Left cardiac atrium (tissue), 4 donors: ENCODE measurements around the gene LGI1. TPM values are rescaled to one million over a fixed set of nuclear protein-coding genes. Genes with fewer than 3 reads are reported as not detected.

Experiments
- ATAC-seq, 2 donors: fragments of 200-7000 bp; cut with Tn5 transposase; one replicate each; pipeline ENCODE4 v1.9.1; 2020; ENCODE audit warnings: mild to moderate bottlenecking in 2 of 2, moderate library complexity in 2 of 2
- DNase-seq: peaks from one replicate; pipeline ENCODE4 v3.0.0-alpha.2; 2020
- intact Hi-C, 2 donors: fragments of 100-400 bp; cut with DNase I; formaldehyde crosslinking; loops; one replicate each; pipeline versions ENCODE4 v1.14.1 to v1.15.1; 2022 to 2023
- long read RNA-seq: library from polyadenylated mRNA; unstranded; transcript quantifications from one replicate; pipeline ENCODE4 v2.0.0, GENCODE V29; 2021
- total RNA-seq, 2 donors: library from RNA; stranded (reverse); fragmentation: NEBNext Ultra II Directional; extraction: Animal tissue kit (Norgen Biotek cat#: 25700); gene quantifications; one replicate each; pipeline ENCODE4 v1.2.1, GENCODE V29; 2021
- donor health status: DM: no; HTN: yes; CAD: no.
- donor health status: DM: no; HTN: yes; CAD: no; lungs with severe emphysema.
- donor health status: DM: yes; HTN: yes; CAD: no.
- donor health status: Dilated cardiomyopathy.

Gene LGI1
- total RNA-seq, result under 1 TPM in 1 of 2 donors, not detected in 1; 0.27 TPM
- long read RNA-seq, result 0 reads

DNA sequence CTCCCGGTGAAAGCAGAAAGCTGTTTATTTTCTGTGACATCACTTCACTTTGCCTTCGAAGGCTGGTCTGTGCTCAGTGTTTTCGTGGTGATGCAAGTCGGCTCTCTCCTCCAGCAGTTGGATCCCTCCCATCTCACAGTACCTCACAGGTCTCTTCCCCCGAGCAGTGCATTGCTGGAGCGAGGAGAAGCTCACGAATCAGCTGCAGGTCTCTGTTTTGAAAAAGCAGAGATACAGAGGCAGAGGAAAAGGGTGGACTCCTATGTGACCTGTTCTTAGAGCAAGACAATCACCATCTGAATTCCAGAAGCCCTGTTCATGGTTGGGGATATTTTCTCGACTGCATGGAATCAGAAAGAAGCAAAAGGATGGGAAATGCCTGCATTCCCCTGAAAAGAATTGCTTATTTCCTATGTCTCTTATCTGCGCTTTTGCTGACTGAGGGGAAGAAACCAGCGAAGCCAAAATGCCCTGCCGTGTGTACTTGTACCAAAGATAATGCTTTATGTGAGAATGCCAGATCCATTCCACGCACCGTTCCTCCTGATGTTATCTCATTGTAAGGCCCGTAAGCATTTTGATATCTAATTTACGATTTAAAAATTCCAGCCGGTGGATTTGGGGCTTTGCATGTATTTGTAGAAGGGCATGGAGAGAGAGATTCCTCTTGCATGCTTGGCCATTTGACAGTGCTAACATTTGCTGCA, at the start of gene LGI1:
LGI1 (plus strand) TSS at position 136 of the 707 bp plus-strand sequence; CDS start at position 345, 209 bp downstream.
- ATAC-seq (peak in 1 of 2 donors; percentile 80), DNase-seq (no peak)

DNA sequence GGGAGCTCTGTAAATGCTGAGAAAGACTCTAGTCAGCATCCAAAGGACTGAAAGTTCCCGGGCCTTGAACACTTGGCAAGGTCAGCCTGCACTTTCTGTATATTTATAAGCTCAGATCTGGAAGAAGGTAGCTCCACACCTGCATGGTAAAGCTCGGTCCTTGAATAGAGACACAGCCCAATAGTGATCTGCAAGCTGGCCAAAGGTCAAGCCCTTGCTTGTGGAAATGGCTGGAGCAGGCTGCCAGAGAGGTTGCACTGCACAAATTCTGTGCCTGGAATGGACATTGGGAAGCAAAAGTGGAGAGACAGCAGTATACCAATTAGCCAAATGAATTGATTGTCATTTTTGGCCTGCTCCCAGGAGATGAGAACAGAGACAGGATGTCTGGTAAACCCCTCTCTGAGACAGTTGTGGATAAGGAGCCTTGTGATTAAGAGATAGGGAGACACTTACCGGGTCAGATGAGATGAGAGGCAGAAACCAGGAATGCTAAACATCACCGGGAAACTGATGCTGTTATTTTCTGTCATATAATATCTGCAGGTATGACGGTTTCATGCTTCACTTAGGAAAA, 47.3 kb upstream of the LGI1 start:
- no peak for DNase-seq
- intact Hi-C loops, result no loop called here
- no peak for ATAC-seq

More for the DNA sequence above, at the start of gene LGI1:
- intact Hi-C loops, result no loop called here

GRCh38 chr10:93711891-93712290, 45.8 kb upstream of the LGI1 start:
- intact Hi-C loops, result no loop called here
- ATAC-seq, result no peak
- DNase-seq, result no peak

- DNase-seq, result no peak
- ATAC-seq, result no peak
- intact Hi-C loops, result no loop called here
These were observed 45.1 kb upstream of the LGI1 start for GRCh38 chr10:93712593-93712992.

DNA sequence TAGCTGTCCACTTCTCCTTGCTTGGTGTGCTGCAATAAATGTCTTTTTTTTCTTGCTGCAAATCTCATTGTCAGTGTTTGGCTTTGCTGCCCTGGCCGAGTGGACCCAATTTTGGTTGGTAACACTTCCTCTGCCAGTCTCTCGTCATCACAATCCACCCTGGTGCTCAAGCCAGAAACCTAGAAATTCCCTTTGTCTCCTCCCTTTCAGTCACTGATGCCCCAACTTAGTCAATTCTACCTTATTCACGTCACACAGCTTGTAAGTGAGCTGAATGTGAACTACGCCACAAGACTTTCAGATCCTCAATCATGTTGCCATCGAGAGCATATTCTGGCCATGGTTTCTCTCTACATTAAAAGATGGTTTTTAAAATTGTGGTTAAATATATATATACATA, 42.4 kb upstream of the LGI1 start:
- ATAC-seq (no peak), DNase-seq (no peak)
- intact Hi-C loops, result no loop called here

GRCh38 chr10:93716766-93717165, 41.0 kb upstream of the LGI1 start:
- no peak for ATAC-seq
- DNase-seq, result no peak
- intact Hi-C loops, result no loop called here

DNA sequence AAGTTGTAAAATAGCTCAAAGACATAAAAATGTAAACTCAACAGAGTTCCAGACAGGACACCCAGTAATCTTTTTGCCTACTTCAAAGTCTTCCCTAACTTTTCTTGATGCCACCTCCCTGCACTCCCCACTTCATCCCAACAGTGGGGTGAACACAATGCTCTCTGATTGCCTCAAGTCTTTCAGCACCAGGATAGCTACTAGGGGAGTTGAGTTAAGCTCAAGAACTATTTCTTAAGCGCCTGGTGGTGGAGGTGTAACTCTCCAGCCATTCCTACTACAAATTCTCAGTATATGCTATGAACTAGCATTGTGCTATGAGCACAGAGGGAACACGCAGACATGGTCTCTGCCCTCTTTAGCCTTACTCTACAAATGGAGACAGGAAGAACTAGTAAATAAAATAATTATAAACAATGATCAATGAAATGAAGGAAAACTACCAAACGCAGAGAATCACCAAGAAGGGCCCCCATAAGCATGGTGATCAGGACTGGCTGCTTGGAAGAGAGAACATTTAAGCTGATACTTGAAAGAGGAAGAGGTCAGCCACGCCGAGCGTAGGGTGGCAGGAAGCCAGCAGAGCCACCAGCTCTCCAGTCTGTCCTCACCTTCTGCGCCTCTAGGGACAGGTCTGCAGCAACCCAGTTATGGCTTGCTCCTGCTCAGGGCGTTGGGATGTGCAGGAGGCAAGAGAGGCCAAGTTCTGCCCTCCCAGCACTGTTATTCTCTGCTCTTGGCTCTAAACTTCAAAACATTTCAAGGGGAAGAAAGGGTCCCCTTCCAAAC, 38.6 kb upstream of the LGI1 start:
- DNase-seq, result no peak
- intact Hi-C loops, result no loop called here
- ATAC-seq, result peak in 1 of 2 donors; percentile 38

GRCh38 chr10:93719901-93720300, 37.8 kb upstream of the LGI1 start:
- no peak for ATAC-seq
- intact Hi-C loops, result no loop called here

DNA sequence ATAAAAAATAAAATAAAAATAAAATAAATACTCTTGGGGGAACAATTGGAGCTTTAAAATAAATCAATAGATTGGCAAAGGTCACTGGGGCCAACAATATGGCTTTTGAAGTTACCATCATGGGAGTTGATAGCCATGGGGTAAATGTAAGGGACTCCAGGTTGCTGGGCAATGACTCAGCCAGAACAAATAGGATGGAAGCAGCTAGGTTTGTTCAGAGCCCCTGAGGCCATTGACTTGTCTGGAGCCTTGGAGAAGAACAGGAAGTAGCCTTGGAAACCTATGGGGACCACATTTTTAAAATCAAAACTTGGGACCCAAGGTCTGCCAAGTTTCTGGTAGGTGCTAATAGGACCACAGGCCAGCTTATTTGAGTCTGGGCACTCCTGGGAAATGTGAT, 35.2 kb upstream of the LGI1 start:
- intact Hi-C loops, result no loop called here
- DNase-seq, result no peak
- ATAC-seq, result no peak

More at GRCh38 chr10:93719901-93720300, 37.8 kb upstream of the LGI1 start:
- no peak for DNase-seq

GRCh38 chr10:93723153-93723552, 34.6 kb upstream of the LGI1 start:
- no peak for DNase-seq
- intact Hi-C loops, result no loop called here

DNA sequence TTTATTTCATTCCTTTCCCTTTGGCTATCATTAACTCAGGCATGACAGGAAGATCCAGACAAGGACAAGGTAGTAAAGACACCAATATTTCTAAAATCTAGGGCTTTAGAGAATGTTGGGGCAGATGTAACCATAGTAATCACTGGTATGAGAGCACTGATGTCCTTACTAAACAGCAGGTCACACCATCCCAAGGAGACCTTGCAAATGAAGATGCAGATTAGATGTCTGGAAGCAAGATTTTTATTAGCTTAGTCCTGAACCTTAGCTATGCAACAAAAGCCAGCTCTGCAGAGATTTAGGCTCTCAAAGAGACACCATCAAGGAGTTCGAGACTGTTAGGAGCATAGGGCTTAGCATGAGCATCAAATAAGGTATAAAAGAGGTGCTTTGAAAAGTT, 31.7 kb upstream of the LGI1 start:
- no peak for ATAC-seq
- intact Hi-C loops, result no loop called here
- DNase-seq, result no peak

More at GRCh38 chr10:93723153-93723552, 34.6 kb upstream of the LGI1 start:
- ATAC-seq, result no peak

DNA sequence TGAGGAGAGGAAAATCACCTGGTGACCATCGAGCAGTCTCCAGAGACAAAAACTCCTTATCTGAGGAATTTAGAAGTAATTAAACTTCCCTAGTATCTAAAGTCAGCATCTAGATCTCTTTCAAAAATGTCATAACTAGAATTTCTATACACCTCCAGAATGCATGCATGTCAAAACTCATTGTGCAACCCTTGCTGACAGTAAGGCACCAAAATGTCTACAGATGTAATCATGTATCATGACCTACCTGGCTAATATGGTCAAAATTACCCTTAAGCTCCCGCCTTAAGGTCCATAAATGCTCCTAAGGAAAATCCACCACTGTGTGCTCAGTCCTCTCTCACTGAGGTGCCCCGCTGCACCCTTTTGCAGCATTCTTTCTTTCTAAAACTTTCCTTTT, 16.4 kb upstream of the LGI1 start:
- no peak for ATAC-seq
- intact Hi-C loops, result no loop called here
- DNase-seq, result no peak

DNA sequence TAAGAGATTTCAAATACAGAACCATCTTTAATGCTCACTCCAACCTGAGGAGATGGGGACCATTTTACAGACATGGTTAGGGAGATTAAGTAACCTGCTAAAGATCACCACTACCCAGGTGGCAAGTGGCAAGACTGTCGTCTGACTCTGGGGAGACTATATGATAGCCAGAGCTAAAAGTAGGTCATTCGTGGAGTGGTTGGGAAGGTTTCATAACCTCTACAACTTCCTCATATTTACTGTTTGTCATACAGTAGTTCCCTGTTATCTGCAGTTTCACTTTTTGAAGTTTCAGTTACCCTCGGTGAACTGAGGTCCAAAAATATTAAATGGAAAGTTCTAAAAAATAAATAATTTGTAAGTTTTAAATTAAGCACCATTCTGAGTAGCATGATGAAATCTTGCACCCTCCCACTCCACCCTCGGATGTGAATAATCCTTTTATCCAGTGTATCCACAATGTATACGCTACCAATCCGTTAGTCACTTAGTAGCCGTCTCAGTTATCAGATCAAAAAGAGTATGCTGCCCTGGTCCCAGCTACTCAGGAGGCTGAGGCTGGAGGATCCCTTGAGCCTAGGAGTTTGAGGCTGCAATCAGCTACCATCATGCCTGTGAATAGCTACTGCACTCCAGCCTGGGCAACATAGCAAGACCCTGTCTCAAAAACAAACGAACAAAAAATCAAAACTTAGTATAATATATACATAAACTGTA, 14.9 kb upstream of the LGI1 start:
- DNase-seq (no peak), ATAC-seq (peak in 1 of 2 donors; percentile 56)
- intact Hi-C loops, result no loop called here

- ATAC-seq, result peak in 1 of 2 donors; percentile 64
- intact Hi-C loops, result no loop called here
- DNase-seq, result no peak
These were observed 12.2 kb upstream of the LGI1 start for GRCh38 chr10:93745408-93746065.

- intact Hi-C loops, result no loop called here
- ATAC-seq, result peak in 1 of 2 donors; percentile 73
- no peak for DNase-seq
These were observed 10.9 kb upstream of the LGI1 start for GRCh38 chr10:93746844-93747284.

DNA sequence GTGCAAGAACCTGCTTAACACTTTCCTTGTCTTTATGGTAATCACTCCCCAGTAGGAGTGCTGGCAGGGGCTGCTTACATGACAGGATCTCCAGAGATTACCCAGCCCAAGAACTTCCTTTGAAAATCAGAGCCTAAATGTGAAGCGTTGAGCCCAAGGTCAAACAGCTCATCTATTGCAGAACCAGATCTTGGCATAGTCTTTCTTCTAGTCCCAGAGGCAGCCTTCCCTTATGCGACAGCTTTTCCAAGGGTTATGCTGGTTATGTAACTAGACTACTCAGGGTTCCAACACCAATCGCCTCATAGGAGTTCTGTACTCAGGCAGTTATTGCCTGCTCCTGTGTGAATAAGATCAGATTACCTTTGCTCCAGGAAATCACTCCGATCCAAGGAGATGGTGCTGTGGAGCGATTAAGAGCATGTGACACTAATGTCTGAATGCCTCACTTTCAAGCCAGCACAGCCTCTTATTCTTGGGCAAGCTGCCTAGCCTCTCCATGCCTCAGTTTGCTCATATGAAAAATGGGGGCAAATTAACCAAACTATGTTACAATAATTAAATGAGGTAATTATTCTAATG, 8.4 kb upstream of the LGI1 start:
- intact Hi-C loops, result no loop called here
- ATAC-seq (peak in 1 of 2 donors; percentile 83), DNase-seq (no peak)

DNA sequence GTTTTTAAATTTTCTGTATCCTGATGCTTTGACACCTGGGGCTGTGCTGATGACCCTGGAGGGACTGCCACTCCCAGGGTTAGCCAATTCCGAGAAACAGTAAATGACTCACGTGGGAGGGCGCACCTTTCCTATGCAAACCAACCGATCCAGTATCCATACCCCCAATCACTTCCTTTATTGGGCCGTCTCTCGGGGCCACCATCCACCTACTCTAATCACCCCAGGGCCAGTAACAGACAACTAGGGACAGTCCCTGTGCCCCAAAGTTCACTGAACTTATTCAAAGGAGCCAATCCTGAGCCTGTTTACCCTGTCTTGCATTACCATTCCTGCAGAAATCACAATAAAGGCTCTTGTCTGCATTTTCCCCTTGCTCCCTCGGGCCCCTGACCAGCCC, 6.6 kb upstream of the LGI1 start:
- DNase-seq, result no peak
- no peak for ATAC-seq
- intact Hi-C loops, result no loop called here

GRCh38 chr10:93751832-93752231, 5.9 kb upstream of the LGI1 start:
- DNase-seq (no peak), ATAC-seq (peak; percentile 38 to 67)
- intact Hi-C loops, result no loop called here

DNA sequence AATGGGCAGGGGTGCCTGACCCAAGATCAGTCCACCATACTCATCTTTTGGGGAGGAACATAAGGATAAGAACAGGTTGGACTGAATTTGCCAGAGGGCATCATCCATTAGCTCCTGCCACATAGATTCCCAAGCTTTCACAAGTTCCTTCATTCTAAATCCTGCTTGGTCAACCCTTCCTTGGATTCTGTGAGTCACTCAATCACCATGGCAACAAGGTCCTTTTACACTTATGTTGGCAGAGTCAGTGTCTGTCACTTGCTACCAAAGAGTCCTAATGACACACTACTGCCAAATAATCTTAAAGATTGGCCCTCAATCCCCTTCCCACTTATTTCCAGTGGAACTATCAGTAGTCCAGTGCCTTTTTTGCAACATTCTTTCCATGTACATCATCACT, 5.0 kb upstream of the LGI1 start:
- intact Hi-C loops, result no loop called here
- ATAC-seq (no peak), DNase-seq (no peak)
